SHP77 treated with DMSO at 0.1 percent for 48 hours (cell line): ENCODE results near the gene GALNT11.

Source experiments
- DNase-seq: peaks from one replicate; lab custom pipeline; 2025; lab: John Stamatoyannopoulos, UW

GALNT11 gene

DNA sequence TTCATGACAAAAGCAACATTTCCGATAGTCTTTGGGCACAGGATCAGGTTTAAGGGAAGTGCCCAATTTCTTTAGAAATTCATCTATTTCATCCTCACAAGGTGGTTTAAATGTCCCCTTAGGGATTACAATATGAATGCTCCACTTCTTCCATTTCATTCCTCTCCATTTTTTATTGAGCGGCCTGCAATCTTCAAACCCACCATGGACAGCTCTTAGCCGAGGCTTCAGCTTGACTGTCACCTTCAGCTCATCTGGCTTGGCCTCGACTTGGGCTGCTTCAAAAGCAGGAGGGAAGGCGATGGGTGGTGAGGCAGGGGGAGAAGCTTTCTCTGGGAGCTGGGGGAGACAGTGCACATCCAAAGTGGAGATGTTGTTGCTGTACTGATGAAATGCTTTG lies 123.2 kb downstream of the GALNT11 start:
- DNase-seq, result no peak

DNA sequence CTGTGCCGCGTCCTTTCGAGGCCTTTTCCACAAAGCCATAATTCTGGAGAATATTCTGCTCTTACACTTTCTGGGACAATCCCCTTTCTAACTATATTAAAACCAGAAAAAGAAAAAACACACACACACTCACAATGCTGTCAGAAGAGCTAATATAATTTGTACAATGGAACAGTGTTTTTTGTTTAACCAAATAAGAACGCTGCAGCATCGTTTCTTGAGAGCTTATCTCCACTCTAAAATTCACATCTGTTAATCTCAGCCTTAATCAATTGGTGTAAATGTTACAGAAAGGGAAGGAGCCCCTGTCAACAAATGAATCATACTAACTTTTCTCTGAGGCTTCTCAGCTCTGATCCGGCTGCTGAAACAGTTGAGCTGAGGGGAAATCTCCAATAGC lies 123.9 kb downstream of the GALNT11 start:
- DNase-seq, result no peak

DNA sequence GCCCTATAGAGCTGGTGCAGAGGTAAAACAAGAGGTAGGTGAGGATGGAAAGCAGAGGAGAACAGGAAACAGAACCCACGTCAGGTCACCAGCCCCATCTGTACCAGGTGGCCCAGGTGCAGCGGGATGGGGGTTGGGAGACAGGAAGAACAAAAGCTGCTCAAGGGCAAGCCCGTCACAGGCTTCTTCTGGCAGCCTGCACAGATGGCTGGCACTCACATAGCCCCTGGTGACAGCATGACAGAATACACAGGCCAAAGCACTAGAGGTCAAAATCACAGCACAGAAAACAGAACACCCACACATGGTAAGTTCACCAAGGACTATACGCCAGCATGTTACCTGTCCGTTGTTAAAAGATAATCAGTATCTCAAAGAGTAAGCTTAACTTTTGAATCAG lies 126.8 kb downstream of the GALNT11 start:
- no peak for DNase-seq

DNA sequence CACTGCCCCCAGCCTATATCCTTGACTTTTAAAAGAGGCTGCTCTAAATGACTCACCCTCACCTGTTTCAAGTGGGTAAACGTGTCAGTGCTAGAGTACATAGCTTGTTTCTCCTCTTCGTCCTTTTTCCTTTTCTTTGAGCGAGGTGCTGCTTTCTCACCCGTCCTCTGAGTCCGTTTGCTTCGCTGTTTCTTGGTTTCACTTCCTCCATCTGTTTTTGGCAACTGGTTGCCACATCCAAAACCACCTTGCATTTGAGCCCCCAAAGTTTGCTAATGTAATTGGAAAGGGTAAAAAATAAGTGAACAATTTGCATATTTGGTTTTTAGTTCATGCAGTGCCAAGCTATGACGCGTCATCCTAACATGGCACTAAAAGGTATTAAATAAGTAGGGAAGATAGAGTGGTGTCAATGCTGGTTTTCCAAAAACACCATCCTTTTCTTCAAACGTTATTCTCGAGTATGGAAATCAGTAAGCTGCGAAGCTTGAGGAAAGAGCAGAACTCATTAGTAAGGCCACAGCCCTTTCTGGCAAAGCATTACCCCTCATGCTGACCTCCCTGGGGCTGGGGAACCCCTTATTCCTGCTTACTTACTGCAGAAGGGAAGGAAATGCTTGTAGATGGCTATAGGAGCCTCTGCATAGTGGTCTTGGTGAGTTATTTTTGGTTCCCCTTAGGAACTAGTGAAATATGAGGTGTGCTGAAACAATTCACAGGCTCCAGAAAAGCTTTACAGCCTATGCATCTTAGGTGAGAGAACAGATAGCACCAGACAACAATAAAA lies 133.5 kb downstream of the GALNT11 start:
- DNase-seq, result no peak

DNA sequence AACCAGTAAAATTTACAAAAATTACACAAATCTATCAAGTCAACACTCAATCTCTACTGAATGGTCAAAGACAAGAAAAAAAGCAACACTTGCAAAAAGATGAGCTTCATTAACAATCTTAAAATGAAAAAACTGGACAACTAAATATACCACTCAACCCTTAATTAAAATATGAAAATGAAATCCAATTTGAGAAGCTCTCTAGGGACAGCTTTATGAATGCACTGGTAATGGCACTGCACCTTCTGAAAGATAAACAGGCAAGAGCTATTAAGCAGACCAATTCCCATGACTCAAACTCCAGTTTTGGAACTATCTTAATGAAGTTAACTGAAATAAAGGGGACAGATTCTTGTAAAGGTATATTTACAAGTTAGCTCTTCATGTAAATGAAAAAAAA lies 135.7 kb downstream of the GALNT11 start:
- no peak for DNase-seq

DNA sequence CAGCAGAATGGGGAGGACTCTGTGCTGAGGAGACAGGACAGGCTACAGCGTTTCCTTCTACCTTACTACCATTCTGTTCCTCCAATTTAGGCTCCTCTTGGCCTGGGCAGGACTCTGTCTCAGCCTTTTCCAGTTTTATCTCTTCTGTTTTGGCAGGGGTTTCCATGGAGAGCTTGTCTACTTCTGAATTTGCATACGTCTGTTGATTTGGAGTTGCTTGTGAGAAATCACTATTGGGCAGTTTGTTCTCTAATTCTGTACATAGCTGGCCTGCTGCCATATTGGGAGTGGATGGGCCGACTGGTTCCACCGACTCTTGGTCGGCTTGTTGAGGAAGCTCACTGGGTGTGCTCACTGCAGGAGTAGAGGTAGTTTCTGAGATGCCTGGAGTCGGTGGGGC lies 136.8 kb downstream of the GALNT11 start:
- DNase-seq, result no peak
